ENCODE results near the gene FMN1.

Gene FMN1

GRCh38 chr15:33201491-33202231 is 7.1 kb upstream of the FMN1 start:
- peak; percentile 34 to 47 for DNase-seq (ENCODE audit: low read depth in 2 of 2)

- DNase-seq (ENCODE audit: low read depth in 2 of 2): no peak
These were observed 6.4 kb upstream of the FMN1 start for GRCh38 chr15:33200903-33201302.

- DNase-seq (ENCODE audit: low read depth in 2 of 2): no peak
These were observed 5.9 kb upstream of the FMN1 start for GRCh38 chr15:33200444-33200843.

GRCh38 chr15:33198541-33198940 is 4.0 kb upstream of the FMN1 start:
- no peak for DNase-seq (ENCODE audit: low read depth in 2 of 2)

GRCh38 chr15:33197636-33198035 is 3.1 kb upstream of the FMN1 start:
- no peak for DNase-seq (ENCODE audit: low read depth in 2 of 2)

- DNase-seq (ENCODE audit: low read depth in 2 of 2): no peak
These were observed 277 bp downstream of the FMN1 start for GRCh38 chr15:33194237-33194636.

- DNase-seq (ENCODE audit: low read depth in 2 of 2): no peak
These were observed 2.9 kb downstream of the FMN1 start for GRCh38 chr15:33191591-33191990.

GRCh38 chr15:33190539-33190938 is 4.0 kb downstream of the FMN1 start:
- DNase-seq (ENCODE audit: low read depth in 2 of 2): no peak

GRCh38 chr15:33188641-33189257 is 5.8 kb downstream of the FMN1 start:
- no peak for DNase-seq (ENCODE audit: low read depth in 2 of 2)

GRCh38 chr15:33188159-33188558 is 6.4 kb downstream of the FMN1 start:
- no peak for DNase-seq (ENCODE audit: low read depth in 2 of 2)

- DNase-seq (ENCODE audit: low read depth in 2 of 2): no peak
These were observed 11.2 kb downstream of the FMN1 start for GRCh38 chr15:33183334-33183733.

GRCh38 chr15:33182926-33183325 is 11.6 kb downstream of the FMN1 start:
- DNase-seq (ENCODE audit: low read depth in 2 of 2): no peak

GRCh38 chr15:33182278-33182905 is 12.1 kb downstream of the FMN1 start:
- no peak for DNase-seq (ENCODE audit: low read depth in 2 of 2)

GRCh38 chr15:33179874-33180273 is 14.6 kb downstream of the FMN1 start:
- no peak for DNase-seq (ENCODE audit: low read depth in 2 of 2)

GRCh38 chr15:33171202-33171601 is 23.3 kb downstream of the FMN1 start:
- DNase-seq (ENCODE audit: low read depth in 2 of 2): no peak

- DNase-seq (ENCODE audit: low read depth in 2 of 2): no peak
These were observed 24.9 kb downstream of the FMN1 start for GRCh38 chr15:33169625-33170024.

- DNase-seq (ENCODE audit: low read depth in 2 of 2): no peak
These were observed 26.1 kb downstream of the FMN1 start for GRCh38 chr15:33168444-33168843.

- no peak for DNase-seq (ENCODE audit: low read depth in 2 of 2)
These were observed 30.7 kb downstream of the FMN1 start for GRCh38 chr15:33163816-33164215.

- DNase-seq (ENCODE audit: low read depth in 2 of 2): no peak
These were observed 33.3 kb downstream of the FMN1 start for GRCh38 chr15:33161209-33161608.

- no peak for DNase-seq (ENCODE audit: low read depth in 2 of 2)
These were observed 33.8 kb downstream of the FMN1 start for GRCh38 chr15:33160581-33161165.

- DNase-seq (ENCODE audit: low read depth in 2 of 2): no peak
These were observed 34.6 kb downstream of the FMN1 start for GRCh38 chr15:33159726-33160453.

GRCh38 chr15:33158366-33158765 is 36.1 kb downstream of the FMN1 start:
- DNase-seq (ENCODE audit: low read depth in 2 of 2): no peak

Measured in stimulated activated CD4-positive, alpha-beta T cell treated with anti-CD3 and anti-CD28 coated beads, Interleukin-12 subunit alpha, Interleukin-12 subunit beta, amount 100 ng/mL, for 24 hours (primary cell).